Central memory CD4-positive, alpha-beta T cell (primary cell): Measurements from ENCODE around the gene DBNDD2.

Experiments used
- DNase-seq: peaks from one replicate; pipeline ENCODE4 v3.0.0; 2022

DBNDD2 gene

DNA sequence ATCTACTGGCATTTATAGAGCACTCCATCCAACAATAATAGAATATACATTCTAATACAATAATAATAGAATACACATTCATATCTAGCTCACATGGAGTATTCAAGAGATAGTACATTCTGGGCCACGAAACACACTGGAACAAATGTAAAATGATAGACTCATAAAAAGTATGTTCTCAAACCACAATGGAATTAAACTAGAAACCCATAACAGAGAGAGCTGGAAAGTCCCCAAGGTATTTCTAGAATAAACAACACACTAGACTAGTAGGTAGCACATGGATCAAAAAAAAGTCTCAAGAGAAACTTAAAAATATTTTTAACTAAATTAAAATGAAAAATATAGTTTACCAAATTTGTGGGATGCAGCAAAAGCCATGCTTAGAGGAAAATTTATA, 20.8 kb upstream of the DBNDD2 start:
- no peak for DNase-seq

- no peak for DNase-seq
These were observed 17.2 kb upstream of the DBNDD2 start for GRCh38 chr20:45390931-45391330.

DNA sequence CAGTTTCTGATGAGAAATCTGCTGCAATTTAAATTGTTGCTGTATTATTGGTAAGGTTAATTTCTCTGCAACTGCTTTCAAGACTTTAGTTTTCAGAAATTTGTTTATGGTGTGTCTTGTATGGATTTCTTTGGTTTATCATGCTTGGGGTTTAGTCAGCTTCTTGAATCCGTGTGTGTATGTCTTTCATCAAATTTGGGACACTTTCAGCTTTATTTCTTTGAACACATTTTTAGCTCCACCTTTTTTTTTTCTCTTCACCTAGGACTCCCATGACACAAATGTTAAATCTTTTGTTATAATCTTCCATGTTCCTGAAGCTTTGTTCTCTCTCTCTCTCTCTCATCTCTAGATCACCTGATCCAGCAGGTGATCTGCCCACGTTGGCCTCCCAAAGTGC, 16.5 kb upstream of the DBNDD2 start:
- DNase-seq, result no peak

DNA sequence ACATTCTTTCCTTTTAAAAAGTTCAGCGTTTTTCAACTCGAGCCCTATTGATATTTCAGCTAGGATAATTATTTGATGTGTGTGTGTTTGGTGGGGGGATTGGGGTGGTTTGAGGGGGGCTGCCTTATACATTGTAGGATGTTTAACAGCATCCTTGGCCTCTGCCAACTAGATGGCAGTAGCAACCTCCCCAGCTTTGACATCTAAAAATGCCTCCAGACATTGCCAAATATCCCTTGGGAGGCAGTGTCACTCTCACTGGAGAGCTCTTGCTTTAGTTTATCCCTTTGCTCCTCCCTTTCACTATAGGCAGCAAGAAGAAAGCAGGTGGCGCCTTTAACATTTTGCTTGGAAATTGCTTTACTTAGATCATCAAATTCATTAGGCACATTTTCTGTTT, 15.4 kb upstream of the DBNDD2 start:
- no peak for DNase-seq

DNA sequence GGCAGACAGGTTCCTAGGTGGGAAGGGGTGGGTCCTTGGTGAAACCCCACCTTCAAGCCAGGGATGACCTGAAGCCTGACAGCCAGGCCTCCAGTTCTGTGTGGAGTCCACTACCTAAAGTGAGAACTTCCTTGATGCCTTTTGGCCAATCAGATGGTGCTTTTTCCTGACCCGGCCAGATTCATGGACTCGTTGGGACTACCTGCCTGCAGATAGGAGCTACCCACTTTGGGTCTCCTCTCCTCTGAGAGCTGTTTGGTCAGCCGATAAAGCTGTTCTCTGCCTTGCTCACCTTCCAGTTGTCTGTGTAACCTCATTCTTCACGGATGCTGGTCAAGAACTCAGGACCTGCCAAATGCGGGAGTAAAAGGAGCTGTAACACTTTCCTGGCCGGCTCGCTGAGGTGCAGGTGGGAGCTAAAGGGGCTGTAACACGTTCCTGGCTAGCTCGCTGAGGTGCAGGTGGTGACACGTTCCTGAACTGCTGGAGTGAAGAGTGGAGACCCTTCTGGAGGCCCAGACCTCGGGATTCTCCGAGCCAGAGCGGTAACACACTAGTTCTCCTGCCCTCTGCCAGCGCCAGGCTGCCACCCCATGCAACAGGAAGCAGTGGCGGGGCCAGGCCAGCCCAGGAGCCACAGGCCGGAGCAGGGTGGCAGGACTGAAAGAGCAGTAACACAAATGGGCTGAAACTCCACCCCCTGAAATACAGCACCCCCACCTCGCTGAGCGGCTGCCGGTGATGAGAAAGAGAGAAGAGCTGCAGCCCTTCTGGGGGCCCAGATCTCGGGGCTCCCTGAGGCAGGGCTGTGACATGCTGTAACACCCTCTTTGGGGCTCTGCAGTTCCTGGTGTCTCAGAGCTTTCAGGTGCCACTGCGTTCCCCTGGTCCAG, 13.6 kb upstream of the DBNDD2 start:
- no peak for DNase-seq

- DNase-seq, result no peak
These were observed 13.0 kb upstream of the DBNDD2 start for GRCh38 chr20:45395114-45395415.

DNA sequence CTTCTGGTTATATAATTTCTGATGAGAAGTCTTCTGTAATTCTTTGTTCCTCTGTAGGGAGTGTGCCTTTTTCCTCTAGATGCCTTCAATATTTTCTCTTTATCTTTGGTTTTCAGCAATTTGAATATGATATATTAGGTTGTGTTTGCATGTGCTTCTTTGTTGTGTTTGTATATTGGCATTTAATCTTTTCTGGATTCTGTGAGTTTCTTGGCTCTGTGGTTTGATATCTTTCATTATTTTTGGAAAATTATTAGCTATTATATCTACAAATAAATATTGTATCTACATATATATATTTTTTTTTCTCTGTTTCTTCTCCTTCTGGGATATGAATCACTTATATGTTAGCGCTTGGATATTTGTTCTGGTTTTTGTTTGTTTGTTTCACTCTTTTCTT, 9.1 kb upstream of the DBNDD2 start:
- no peak for DNase-seq

- DNase-seq, result no peak
These were observed 7.6 kb upstream of the DBNDD2 start for GRCh38 chr20:45400346-45401031.

DNA sequence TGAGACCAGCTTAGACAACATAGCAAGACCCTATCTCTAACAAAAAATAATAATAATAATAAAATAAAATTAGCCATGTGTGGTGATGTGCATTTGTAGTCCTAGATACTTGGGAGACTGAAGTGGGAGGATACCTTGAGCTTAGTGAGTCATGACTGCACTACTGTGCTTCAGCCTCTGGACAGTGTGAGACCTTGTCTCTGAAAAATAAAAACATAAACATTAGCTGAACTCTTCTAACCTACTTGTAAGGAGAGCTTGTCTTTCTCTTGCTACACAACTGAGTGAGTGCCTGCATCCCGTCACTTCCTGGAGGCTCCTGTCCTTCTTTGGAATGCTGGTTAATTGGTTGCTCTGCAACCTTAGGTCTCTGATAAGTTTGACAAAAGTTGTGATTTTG, 5.1 kb upstream of the DBNDD2 start:
- DNase-seq, result no peak

DNA sequence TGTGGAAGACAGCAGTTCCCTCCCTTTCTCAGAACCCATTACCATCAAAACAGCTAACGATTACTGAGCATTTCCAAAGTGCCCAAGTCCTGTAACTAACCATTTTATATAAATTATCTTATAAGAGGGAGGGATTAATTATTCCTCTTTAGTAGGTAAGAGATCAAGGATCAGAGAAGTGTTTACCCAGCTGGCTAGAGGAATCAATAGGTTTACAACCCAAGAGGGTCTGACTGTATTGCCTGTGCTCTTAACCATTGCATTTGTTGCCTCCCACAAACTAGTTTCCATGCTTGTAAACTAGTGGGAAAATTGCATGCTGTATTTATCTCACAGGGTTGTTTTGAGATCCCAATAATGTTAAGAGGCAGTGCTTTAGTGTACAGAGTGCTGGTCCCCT, 3.7 kb upstream of the DBNDD2 start:
- DNase-seq, result no peak

DNA sequence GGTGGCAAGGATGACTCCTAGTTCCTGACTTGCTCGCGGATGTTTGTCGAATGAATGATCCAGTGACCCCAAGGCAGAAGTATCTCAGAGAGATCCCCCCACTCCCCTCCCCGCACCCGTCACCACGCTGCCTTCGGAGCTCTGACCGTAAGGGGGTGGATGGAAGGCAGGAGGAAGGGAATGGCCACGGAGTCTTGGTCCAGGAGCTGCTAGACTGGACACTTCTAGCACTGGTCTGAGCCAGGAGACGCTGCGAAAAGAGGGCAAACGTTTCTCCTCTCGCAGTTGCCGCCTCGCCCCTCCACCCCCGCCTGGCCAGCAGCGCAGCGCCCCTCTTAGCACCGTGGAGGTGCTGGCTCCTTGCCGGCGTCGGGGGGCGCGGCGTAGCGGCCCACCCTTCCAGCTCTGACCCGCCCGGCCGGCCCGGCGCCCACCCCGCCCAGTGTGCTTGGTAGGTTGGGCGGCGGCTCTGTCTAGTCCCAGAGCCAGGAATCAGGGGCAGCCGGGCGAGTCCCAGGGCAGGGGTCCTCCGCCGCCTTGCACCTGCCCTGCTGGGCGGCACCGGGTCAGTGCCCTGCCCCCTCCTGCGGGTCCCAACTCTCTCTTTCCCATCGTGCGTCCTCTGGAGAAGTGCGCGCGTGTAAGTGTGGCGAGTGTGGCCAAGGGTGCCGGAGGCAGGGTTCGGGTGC, 2.4 kb upstream of the DBNDD2 start:
- no peak for DNase-seq

GRCh38 chr20:45406260-45407066, 1.6 kb upstream of the DBNDD2 start:
- peak; percentile 34 for DNase-seq

GRCh38 chr20:45407067-45407745, 883 bp upstream of the DBNDD2 start:
- no peak for DNase-seq

- DNase-seq, result no peak
These were observed 641 bp downstream of the DBNDD2 start for GRCh38 chr20:45408646-45409213.

GRCh38 chr20:45409521-45410272, 1.6 kb downstream of the DBNDD2 start:
- no peak for DNase-seq

GRCh38 chr20:45410887-45411286, 2.8 kb downstream of the DBNDD2 start:
- DNase-seq, result no peak

GRCh38 chr20:45412653-45413052, 4.6 kb downstream of the DBNDD2 start:
- DNase-seq, result no peak

DNA sequence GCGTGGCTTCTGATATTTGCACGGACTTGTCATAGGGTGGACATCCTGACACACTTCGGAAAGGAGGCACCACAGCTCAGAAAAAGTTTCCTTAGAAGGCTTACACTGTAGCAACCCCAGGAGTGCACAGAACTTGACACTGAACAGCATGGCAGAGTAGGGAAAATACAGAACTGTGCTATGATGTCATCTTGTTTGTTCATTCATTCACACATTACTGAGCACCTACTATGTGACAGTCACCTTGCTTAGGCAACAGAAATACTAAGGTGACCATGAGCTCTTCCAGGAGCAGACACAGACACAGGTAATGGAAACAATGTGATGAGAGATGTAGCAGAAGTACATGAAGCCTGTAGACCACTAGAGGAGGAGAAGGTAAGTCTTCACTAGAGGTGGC, 5.4 kb downstream of the DBNDD2 start:
- no peak for DNase-seq

- peak; percentile 95 for DNase-seq
These were observed 7.9 kb downstream of the DBNDD2 start, which contains the start of gene PIGT for GRCh38 chr20:45415822-45416637. Gene PIGT (plus strand): TSS chr20:45416141. CDS start chr20:45416157, 16 bp downstream.

DNA sequence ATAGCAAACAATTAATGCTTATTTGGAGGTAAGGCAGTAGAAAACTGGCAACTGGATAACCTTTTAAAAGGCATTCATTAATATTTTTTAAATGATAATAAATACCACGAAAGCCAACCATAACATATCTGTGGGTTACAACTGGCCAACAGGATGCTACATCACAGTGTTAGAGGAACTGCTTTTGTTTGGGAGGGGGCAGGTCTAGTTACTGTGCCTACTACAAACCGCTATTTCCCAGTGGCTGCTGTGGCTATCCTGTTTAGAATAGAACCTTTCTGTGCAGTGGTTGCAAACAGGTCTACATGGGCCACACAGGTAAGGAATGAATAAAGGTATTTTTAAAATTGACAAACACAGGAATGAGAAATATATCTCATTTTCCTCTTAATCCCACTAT, 8.8 kb downstream of the DBNDD2 start:
- DNase-seq, result no peak
